Fibroblast of the conjunctiva (primary cell): Measurements from ENCODE around the gene INA.
A peak's percentile ranks its signal among the peaks of the same experiment; 100 is the strongest.

Experiments
- DNase-seq: peaks from one replicate; pipeline ENCODE4 v3.0.0-alpha.2; 2010; ENCODE audit warnings: low read depth

The INA gene

DNA sequence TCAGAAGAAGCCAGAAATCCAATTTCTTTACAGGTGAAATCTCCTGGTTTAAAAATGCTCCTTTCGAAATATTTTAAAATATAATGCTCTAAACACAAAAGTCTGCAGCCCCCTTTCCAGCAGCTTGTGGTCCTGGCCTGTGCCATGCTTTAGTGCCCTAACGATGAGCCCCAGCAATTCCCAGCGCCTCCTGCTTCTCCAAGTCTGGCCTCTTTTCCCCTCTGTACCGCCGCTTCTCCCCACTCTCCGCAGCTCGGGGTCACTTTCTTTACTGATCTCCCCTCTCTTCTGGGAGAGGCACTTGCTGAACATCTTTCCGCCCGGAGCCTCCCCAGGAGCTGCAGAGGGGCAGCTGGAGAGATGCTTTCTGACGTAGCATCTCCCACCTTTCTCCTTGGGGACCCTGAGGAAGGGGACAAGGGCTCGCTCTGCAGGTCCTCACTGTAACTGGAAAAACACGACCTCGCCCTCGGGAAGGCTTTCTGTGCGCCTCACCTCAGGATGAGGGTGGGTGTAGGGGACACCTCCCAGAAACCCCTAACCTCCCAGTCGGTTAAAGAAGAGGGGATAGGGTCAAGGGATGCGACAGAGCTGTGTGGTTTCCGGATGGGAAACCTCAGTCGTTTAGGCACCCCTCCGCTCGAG lies 565 bp upstream of the INA start:
- DNase-seq = no peak

DNA sequence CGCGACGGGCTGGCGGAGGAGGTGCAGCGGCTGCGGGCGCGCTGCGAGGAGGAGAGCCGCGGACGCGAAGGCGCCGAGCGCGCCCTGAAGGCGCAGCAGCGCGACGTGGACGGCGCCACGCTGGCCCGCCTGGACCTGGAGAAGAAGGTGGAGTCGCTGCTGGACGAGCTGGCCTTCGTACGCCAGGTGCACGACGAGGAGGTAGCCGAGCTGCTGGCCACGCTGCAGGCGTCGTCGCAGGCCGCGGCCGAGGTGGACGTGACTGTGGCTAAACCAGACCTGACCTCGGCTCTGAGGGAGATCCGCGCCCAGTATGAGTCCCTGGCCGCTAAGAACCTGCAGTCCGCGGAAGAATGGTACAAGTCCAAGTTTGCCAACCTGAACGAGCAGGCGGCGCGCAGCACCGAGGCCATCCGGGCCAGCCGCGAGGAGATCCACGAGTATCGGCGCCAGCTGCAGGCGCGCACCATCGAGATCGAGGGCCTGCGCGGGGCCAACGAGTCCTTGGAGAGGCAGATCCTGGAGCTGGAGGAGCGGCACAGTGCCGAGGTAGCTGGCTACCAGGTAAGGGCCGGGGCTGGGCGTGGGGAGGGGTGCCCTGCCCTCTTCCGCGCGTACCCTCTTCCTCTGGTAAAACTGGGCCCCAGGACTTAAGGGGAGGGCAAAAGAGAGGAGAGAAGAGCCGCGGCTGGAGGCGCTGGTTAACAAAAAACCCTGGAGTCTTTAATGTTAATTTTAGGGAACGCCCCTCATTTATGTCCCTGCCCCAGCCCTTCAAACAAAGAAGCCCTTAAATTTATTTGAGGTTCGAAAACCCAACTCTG lies 987 bp downstream of the INA start:
- DNase-seq = no peak

DNA sequence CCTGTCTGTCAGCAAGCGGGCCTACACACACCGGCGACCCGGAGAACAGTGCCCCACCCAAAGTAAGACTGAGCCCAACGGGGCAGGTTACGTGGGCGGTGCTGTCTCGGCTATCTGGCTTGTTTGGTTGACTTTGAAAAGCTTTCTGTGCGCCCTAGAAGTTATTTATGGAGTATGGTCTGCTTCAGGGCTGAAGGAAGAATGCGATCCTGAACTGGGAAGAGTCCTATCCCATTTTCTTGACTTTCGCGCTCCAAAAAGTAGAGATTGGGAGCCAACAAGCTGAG lies 1.5 kb downstream of the INA start:
- no peak for DNase-seq

DNA sequence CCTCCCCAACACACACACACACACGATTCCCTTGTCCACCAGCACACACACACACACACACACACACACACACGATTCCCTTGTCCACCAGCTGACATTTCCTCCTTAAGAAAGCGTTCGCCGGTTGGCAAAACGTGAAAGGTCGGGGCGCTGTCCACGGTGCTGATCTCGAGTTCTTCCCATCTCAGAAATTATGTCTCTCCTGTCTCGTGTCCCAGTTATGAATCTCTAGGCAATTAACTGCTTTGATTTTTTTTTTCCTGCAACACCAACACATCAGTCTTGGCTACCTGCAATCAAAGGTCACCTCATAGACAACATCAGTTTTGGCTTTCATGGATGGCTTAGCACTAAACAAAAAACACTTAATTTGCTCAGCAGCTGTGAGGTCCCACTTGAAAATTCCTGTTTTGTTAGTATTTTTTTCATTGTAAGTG lies 1.9 kb downstream of the INA start:
- DNase-seq = no peak

DNA sequence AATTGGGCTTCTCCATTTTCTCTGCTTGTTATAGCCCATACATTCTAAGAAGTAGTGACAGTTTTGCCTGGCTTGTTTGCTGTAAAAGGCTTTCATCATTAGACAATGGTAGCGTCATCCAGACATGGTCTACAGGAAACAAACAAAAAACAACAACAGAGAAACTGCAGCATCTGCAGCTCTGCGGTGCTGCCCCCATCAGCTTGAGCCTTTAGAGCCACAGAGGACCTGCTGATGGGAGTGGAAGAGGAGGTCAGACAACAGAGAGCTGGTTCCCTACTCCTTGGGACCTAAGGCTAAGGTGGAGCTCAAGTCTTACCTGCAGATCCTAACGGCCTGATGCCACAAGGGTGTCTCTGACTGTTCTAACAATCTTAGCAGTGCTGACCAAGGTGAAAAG lies 3.1 kb downstream of the INA start:
- DNase-seq = no peak

DNA sequence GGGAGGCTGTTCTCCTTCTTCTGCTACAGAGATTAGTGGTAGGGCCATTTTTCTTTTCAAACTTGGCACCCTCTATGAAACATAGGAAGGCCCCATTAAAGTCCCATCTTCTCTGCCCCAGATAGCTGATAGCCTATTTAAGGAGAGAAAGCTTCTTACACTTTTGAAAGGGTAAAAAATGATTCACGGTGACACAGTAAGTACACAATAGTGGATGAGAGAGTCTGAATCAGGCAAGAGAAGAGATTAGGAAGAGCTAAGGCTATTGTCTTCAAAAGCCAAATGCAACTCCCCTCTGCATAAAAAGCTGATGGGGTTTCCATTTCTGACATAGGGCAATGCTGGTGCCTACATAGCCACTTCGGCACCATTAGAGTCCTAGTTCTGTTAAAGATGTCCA lies 3.6 kb downstream of the INA start:
- no peak for DNase-seq

DNA sequence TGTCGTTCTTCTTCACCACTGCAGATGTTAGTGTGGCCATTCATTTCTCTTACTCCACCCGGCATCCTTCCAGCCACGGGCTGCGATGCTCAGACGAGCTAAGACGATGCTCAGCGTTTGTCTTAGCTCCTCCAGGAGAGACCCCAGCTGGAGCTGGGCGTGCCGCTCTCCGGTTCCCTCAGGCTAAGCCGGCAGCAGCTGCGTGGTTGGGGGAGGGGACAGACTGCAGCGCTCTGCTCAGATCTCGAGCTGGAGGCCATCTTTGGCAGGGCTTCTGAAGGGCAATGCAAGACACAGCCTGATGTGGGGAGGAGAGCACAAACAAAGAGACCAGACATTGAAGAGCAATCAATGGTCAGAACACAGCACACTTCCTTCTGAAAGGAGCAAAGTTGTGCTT lies 4.8 kb downstream of the INA start:
- DNase-seq = peak; percentile 18

DNA sequence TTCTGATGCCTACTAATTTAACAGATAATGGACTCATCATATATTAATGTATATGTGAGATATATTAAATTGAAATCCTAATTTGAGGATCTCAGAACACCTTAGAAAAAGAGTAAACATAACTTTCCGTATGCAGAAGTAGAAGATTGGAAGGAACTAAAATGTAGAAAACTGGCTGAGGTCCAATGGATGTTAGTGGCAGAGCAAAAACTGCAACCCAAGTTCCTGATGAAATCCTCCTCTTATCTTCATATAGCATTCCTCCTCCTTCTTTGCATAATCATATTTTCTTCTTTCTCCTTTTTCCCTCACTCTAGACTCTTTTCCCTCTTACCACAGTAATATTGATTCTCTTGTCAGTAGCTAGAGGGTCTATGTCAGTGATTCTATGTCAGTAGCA lies 6.0 kb downstream of the INA start:
- DNase-seq = no peak

DNA sequence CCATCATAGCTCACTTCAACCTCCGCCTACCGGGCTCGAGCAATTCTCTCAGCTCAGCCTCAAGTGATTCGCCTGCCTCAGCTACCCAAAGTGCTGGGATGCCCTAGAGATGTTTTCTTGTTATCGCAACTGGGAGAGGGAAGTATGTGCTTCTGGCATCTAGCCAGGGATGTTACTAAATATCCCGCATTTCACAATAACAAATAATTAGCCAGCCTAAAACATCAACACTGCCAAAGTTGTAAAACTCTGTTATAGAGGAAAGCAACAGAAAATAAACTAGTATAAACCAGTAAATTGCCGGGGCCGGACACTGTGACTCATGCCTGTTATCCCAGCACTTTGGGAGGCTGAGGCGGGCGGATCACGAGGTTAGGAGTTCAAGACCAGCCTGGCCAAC lies 7.2 kb downstream of the INA start:
- peak; percentile 35 for DNase-seq

DNA sequence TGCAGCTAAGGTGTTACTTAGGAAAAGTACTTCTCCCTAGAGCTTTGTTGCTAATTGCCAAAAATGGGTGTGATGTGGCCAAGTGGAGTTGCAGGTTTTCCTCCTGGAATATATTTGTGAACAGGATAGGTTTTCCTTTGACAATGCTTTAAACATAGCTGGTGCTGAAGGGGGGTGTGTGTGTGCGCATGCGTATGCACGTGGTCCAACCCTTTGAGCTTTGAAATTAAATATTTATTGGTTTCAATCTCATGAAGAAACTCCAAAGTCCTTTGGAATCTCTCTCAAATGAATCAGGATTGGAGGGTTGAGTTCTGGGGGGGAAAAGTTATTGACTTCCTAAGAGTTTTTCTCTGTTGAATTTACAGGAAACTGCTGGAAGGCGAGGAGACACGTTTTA lies 11.1 kb downstream of the INA start:
- no peak for DNase-seq

DNA sequence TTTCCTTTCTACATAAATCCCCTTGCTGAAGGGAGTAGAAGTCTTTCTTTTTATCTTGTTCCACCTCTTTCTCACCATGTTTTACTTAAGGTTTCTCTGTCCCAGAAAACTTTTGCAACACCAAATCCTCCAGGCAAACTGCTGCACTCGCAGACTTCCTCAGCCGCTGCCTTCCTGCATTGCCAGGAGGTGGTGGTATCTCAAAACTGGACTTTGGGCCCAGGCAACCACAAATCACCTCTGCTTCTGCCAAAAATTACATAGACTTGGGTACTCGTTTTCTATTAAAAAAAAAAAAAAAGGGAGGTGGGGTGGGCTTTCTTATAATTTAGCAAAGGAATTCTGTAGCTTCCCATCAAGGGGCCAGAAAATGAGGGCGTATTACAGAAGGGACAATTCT lies 14.7 kb downstream of the INA start:
- no peak for DNase-seq

DNA sequence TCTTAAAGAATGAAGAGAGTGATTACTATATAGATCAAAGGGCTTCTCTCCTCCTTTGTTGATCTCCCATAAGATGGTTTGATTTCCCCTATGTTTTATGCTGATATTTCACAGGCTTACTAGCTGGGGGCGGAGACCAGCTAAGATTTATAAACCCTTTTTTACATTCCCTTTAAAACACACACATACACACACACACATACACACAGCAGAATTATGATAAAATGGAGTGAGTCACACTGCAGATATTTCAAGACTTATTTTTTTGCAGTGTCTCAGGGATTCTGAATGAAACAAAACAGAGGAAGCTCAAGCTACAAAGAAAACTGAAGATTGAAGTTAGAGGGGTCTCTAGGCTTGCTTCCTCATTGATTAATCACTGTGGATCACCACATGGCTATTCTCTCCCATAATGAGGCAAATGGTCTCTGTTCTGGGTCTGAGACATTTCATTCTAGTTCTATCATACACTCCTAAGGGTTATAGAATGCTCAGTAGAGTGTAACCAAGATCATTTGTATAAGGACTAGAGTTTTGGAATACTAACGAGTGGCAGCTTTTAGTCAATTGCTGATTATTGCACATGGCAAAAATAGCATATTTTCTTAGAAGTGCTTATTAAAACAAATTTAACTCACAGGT lies 18.6 kb downstream of the INA start:
- no peak for DNase-seq

DNA sequence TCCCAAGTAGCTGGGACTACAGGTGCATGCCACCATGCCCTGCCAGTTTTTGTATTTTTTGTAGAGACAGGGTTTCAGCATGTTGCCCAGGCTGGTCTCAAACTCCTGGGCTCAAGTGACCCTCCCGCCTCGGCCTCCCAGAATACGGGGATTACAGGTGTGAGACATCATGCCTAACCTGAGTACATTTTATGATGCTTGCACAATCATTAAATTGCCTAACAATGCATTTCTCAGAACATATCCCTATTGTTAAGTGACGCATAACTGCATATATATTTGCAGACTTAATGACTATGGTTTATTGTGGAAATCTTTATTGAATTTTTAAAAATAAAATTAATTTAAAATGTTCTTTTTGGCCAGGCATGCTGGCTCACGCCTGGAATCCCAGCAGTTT lies 30.7 kb downstream of the INA start:
- no peak for DNase-seq

DNA sequence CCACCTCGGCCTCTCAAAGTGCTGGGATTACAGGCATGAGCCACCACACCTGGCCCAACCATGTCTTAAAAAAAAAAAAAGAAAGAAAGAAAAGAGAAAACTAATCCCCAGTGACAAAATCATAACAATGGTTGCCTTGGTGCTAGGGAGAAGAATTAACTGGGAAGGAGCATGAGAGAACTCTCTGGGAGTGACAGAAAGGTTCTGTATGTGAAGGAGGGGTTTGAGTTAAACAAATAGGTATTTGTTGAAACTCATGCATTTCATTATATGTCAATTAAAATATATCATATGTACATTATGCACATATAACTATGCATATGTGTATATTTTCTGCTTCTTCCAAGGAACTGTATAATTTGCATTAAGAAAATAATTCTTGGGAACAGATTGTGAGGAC lies 33.3 kb downstream of the INA start:
- DNase-seq = no peak

DNA sequence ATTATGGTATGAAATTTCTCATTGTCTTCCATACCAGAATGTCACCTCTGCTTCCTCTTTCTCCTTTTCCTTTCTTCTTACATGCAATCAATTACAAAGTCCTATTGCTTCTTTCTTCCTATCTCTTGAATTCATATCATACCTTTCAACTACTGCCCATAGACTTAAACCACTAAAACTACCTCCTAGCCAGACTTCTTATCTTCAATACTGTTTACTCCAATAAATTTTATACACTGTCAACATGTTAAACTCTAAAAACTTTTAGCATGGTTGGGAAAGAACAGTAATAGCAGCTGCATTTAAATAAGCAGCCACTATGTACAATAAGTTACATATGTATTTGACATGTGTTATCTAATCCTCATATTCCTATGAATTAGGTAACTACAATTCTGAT lies 39.1 kb downstream of the INA start:
- no peak for DNase-seq

DNA sequence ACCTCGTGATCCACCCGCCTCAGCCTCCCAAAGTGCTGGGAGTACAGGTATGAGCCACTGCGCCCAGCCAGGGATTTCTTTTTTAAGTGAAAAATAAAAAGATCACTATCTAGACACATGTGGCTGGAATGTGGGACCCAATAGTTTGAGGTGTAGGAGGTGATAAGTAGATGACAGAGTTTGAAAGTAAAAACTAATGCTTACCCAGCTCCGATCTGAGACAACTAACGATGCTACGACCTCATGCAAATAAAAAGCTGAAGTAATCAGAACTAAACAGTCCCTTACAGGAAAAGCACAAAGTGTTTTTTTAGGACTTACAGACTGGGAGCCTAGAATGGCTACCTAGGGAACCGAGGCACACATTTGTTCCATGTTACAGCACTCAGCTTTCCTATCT lies 51.0 kb downstream of the INA start:
- DNase-seq = no peak

DNA sequence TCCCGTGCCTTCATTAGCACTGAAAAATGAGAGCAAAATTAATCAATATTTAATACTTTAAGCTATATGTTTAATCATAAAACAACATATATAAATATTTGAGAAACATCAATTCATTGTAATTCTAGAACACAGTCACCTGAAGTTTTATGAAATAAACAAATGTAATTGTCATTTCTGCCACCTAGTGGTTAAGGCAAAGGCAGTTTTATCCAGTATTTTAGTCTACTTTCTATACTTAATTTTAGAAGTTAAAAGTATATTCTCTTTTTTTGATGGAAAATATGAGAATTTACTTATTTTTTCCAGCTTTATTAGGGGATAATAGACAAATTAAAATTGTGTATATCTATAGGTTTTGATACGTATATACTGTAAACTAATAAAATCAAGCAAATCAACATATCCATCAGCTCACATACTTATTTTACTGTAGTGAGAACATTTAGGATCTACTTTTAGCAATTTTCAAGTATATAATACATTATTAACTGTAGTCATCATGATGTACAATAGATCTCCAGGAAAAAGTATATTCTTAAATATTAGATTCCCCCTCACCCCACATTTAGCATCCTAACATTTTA lies 57.1 kb downstream of the INA start:
- DNase-seq = peak; percentile 14

DNA sequence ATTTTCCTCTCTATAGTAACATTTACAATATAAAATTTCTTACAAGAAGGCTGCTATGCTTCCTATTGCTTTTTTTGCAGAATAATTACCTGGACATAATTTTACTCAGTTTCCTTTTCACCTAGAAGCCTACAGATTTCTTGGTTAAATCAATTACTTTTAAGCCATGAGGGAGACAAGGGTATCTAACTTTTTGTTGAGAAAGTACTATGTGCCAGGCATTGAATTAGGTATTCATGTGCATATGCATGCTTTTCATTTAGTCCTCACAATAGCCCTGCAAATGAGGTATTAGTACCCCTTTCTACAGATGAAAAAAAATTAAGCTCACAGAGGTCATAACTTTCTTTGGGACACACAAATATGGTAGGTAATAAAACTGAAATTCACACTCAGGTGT lies 57.6 kb downstream of the INA start:
- DNase-seq = no peak

DNA sequence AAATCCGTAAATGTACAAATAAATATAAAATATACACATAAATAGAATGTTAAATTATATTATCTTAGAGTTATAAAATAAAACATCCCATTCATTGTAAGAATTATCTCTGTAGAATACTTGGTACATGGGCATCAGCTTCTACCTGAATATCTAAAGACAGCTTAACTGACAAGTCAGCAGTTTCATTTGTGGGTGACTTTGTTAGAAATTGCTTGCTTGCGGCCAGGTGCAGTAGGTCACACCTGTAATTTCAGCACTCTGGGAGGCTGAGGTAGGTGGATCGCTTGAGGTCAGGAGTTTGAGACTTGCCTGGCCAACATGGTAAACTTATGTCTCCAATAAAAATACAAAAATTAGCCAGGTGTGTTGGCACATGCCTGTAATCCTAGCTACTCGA lies 59.4 kb downstream of the INA start:
- DNase-seq = no peak
